ENCODE data around the gene ARHGAP15.

Gene ARHGAP15

DNA sequence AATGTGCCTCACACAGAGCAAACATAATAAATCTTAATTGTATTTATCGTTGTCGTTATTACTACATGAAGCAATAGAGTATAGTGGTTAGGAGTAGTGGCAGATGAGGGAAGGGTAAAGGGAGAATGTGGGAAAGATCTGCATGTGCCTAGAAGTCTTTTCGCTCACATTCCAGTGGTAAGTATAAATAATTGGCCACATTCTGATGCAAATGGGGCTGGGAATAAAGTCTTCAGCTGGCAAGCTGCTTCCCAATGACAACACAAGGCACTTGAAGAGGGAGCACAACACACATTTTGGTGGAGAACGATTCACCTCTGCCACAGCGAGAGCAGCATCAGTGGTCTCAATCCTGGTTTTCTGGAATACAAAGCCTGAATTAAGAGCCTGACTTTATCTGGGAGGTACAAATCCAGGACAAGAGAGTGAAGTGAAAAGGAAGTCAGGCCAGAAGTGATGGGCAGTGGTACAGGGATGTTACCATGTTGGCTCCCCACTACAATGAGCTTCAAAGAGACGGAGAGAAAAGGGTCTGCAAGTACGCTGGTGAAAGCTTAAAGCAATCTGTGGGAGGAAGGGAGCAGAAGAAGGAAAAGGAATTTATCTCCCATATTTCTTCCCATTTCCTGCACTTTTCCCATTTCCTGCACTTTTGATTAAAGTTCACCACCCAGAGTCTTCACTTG, 112.3 kb downstream of the ARHGAP15 start:
- H3K9me3 Mint-ChIP-seq (ENCODE audit: low read depth): no peaks in the 10 kb centered on the region
- no peaks in the 10 kb centered on the region for H3K27me3 Mint-ChIP-seq
- H3K36me3 Mint-ChIP-seq: peaks cover 20% of the 10 kb centered on the region
- no peak overlapping the region for H3K27ac Mint-ChIP-seq
- no peak overlapping the region for H3K4me3 Mint-ChIP-seq
- H3K4me1 Mint-ChIP-seq (ENCODE audit: low read depth): peaks cover 26% of the 10 kb centered on the region

DNA sequence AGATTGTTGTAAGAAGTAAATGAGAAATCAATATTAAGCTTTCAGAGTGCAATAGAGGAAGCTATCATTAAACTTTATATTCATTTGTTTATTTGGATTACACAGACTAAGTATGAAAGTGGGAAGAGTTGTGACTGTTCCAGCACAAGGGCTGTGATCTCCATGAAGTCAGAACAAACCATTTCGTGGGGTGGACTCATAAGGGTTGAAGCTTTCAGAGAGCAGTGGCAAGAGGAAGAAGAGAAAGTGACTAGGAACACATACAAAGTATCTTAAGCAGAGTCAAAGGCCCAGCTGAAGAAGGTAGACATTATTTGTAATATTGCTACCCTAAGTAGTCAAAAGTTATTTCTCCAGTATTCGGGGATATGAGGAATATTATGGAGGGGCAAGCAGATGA, 117.0 kb downstream of the ARHGAP15 start:
- no peaks in the 10 kb centered on the region for H3K27me3 Mint-ChIP-seq
- H3K9me3 Mint-ChIP-seq (ENCODE audit: low read depth): peaks cover 4% of the 10 kb centered on the region
- peaks cover 36% of the 10 kb centered on the region for H3K4me1 Mint-ChIP-seq (ENCODE audit: low read depth)
- no peak overlapping the region for H3K27ac Mint-ChIP-seq
- H3K4me3 Mint-ChIP-seq: no peak overlapping the region
- H3K36me3 Mint-ChIP-seq: peaks cover 17% of the 10 kb centered on the region

DNA sequence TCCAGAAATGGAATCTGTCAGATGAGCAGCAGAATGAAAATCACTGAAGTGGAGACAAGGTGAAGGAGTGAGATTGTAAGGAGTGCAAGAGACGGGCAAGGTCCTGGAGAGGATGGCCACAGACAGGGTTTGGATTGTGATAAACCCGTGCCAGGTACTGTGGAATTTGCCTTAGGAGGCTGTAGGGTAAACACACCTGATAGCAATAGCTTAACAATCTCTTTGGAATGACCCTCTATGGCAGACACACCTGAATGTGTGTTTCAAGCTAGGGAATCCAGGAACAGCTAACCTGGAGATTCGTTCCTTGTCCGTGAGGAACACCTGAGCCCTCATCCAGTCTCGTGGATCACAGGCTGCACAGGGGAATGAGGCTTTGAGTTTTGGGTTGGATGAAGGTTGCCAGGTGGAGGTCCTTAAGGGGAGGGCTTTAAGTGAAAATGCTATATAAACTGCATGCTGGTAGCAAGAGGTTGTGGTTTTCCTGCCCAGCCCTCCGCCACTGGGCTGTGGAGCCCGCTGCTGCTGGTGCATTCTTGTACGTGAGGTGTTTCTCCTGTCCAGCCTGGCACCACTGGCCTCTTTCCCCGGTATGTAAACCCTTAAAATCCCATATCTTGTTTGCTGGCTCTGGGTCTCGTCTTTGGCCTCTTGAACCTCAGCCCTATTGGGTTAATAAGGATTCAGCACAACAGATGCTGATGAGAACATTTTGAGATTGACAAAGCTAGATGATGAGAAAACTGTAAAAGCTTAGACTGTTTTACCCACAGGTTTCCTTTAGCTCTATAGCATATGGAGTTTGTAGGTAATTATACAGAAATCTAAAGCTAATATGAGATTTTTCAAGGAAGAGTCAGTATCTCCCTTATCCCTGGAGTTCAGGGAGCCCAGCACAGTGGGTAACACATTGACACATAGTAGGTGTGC, 117.9 kb downstream of the ARHGAP15 start:
- Mint-ChIP-seq H3K36me3 (peaks cover 10% of the 10 kb centered on the region), H3K9me3 (ENCODE audit: low read depth) (peaks cover 4% of the 10 kb centered on the region), H3K27me3 (no peaks in the 10 kb centered on the region), H3K4me3 (no peak overlapping the region), H3K27ac (peak overlapping the region; percentile 81), H3K4me1 (ENCODE audit: low read depth) (peaks cover 37% of the 10 kb centered on the region)

- Mint-ChIP-seq H3K36me3 (peaks cover 16% of the 10 kb centered on the region), H3K27ac (peak overlapping the region; percentile 86), H3K27me3 (no peaks in the 10 kb centered on the region), H3K4me1 (ENCODE audit: low read depth) (peaks cover 51% of the 10 kb centered on the region), H3K4me3 (peak overlapping the region; percentile 65), H3K9me3 (ENCODE audit: low read depth) (peaks cover 4% of the 10 kb centered on the region)
Observed at GRCh38 chr2:143248631-143249030, 119.4 kb downstream of the ARHGAP15 start.

DNA sequence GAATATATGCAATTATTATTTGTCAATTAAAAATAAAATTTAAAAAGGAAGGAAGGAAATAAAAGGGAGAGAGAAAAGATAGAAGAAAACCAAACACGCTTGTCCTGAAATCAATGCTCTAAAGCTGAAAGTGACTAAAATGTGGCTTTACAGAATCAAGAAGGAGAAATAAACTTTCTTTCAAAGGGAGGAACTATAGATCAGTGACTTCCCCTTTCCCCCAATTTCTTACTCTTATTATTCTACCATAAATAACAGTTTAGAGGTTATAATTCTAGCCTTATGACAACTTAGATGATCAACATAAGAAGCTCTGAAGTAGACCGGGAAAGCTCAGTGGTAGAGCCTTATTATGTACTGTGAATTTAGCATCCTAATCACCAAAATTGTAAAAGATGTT, 122.5 kb downstream of the ARHGAP15 start:
- H3K4me3 Mint-ChIP-seq: peak overlapping the region; percentile 40
- H3K36me3 Mint-ChIP-seq: peaks cover 16% of the 10 kb centered on the region
- H3K4me1 Mint-ChIP-seq (ENCODE audit: low read depth): peaks cover 78% of the 10 kb centered on the region
- H3K27me3 Mint-ChIP-seq: no peaks in the 10 kb centered on the region
- peak overlapping the region; percentile 90 for H3K27ac Mint-ChIP-seq
- H3K9me3 Mint-ChIP-seq (ENCODE audit: low read depth): peaks cover 4% of the 10 kb centered on the region

GRCh38 chr2:143252138-143252907, 123.1 kb downstream of the ARHGAP15 start:
- Mint-ChIP-seq H3K36me3 (peaks cover 16% of the 10 kb centered on the region), H3K9me3 (ENCODE audit: low read depth) (peaks cover 4% of the 10 kb centered on the region), H3K27ac (peak overlapping the region; percentile 93), H3K27me3 (no peaks in the 10 kb centered on the region), H3K4me1 (ENCODE audit: low read depth) (peaks cover 84% of the 10 kb centered on the region), H3K4me3 (peak overlapping the region; percentile 78)

GRCh38 chr2:143254110-143254509, 124.9 kb downstream of the ARHGAP15 start:
- H3K36me3 Mint-ChIP-seq: peaks cover 13% of the 10 kb centered on the region
- H3K27ac Mint-ChIP-seq: peak overlapping the region; percentile 90
- peaks cover 86% of the 10 kb centered on the region for H3K4me1 Mint-ChIP-seq (ENCODE audit: low read depth)
- H3K9me3 Mint-ChIP-seq (ENCODE audit: low read depth): peaks cover 4% of the 10 kb centered on the region
- H3K4me3 Mint-ChIP-seq: peak overlapping the region; percentile 30
- H3K27me3 Mint-ChIP-seq: no peaks in the 10 kb centered on the region

- peaks cover 13% of the 10 kb centered on the region for H3K36me3 Mint-ChIP-seq
- peak overlapping the region; percentile 91 for H3K4me3 Mint-ChIP-seq
- peak overlapping the region; percentile 99 for H3K27ac Mint-ChIP-seq
- H3K9me3 Mint-ChIP-seq (ENCODE audit: low read depth): peaks cover 4% of the 10 kb centered on the region
- peaks cover 87% of the 10 kb centered on the region for H3K4me1 Mint-ChIP-seq (ENCODE audit: low read depth)
- H3K27me3 Mint-ChIP-seq: no peaks in the 10 kb centered on the region
Observed at GRCh38 chr2:143255086-143255485, 125.9 kb downstream of the ARHGAP15 start.

GRCh38 chr2:143255899-143256298, 126.7 kb downstream of the ARHGAP15 start:
- no peaks in the 10 kb centered on the region for H3K9me3 Mint-ChIP-seq (ENCODE audit: low read depth)
- H3K36me3 Mint-ChIP-seq: peaks cover 6% of the 10 kb centered on the region
- peak overlapping the region; percentile 99 for H3K27ac Mint-ChIP-seq
- peak overlapping the region; percentile 91 for H3K4me3 Mint-ChIP-seq
- peaks cover 87% of the 10 kb centered on the region for H3K4me1 Mint-ChIP-seq (ENCODE audit: low read depth)
- no peaks in the 10 kb centered on the region for H3K27me3 Mint-ChIP-seq

- Mint-ChIP-seq H3K4me3 (peak overlapping the region; percentile 89), H3K4me1 (ENCODE audit: low read depth) (peaks cover 87% of the 10 kb centered on the region), H3K9me3 (ENCODE audit: low read depth) (no peaks in the 10 kb centered on the region), H3K27me3 (no peaks in the 10 kb centered on the region), H3K36me3 (peaks cover 5% of the 10 kb centered on the region), H3K27ac (peak overlapping the region; percentile 99)
Observed at GRCh38 chr2:143258126-143258892, 129.1 kb downstream of the ARHGAP15 start.

- Mint-ChIP-seq H3K27ac (peak overlapping the region; percentile 99), H3K27me3 (no peaks in the 10 kb centered on the region), H3K36me3 (peaks cover 6% of the 10 kb centered on the region), H3K9me3 (ENCODE audit: low read depth) (no peaks in the 10 kb centered on the region), H3K4me3 (peak overlapping the region; percentile 89), H3K4me1 (ENCODE audit: low read depth) (peaks cover 84% of the 10 kb centered on the region)
Observed at GRCh38 chr2:143259368-143259958, 130.2 kb downstream of the ARHGAP15 start.

- Mint-ChIP-seq H3K9me3 (ENCODE audit: low read depth) (peaks cover 2% of the 10 kb centered on the region), H3K27me3 (no peaks in the 10 kb centered on the region), H3K4me3 (peak overlapping the region; percentile 80), H3K36me3 (peaks cover 11% of the 10 kb centered on the region), H3K4me1 (ENCODE audit: low read depth) (peaks cover 65% of the 10 kb centered on the region), H3K27ac (peak overlapping the region; percentile 99)
Observed at GRCh38 chr2:143261986-143262385, 132.8 kb downstream of the ARHGAP15 start.

GRCh38 chr2:143262389-143262788, 133.2 kb downstream of the ARHGAP15 start:
- no peaks in the 10 kb centered on the region for H3K27me3 Mint-ChIP-seq
- H3K9me3 Mint-ChIP-seq (ENCODE audit: low read depth): peaks cover 6% of the 10 kb centered on the region
- H3K4me3 Mint-ChIP-seq: peak overlapping the region; percentile 28
- peaks cover 65% of the 10 kb centered on the region for H3K4me1 Mint-ChIP-seq (ENCODE audit: low read depth)
- peak overlapping the region; percentile 99 for H3K27ac Mint-ChIP-seq
- H3K36me3 Mint-ChIP-seq: peaks cover 15% of the 10 kb centered on the region
